Measurements from ENCODE around the gene NSUN6.

- TF ChIP-seq POLR2A (IDR thresholded peaks at IDR 0.05) (no peak), CTCF (IDR thresholded peaks at IDR 0.05) (no peak), POLR2AphosphoS5 (IDR thresholded peaks at IDR 0.05) (no peak)
Observed at GRCh38 chr10:18571076-18571475, 80.3 kb downstream of the NSUN6 start.
